Stimulated activated CD8-positive, alpha-beta memory T cell treated with anti-CD3 and anti-CD28 coated beads, Interleukin-7, amount 100 ng/mL, for 4 hours (primary cell): ENCODE measurements around the gene EIF4E1B.

Source experiments
- DNase-seq, 2 donors: peaks; one replicate each; pipeline ENCODE4 v3.0.0-alpha.2; 2020; ENCODE audit warnings: low read depth in 2 of 2

EIF4E1B gene

GRCh38 chr5:176690911-176691310 is 60.4 kb downstream of the EIF4E1B start:
- DNase-seq, result no peak

GRCh38 chr5:176691524-176691923 is 61.0 kb downstream of the EIF4E1B start:
- DNase-seq, result no peak

GRCh38 chr5:176692326-176692725 is 61.9 kb downstream of the EIF4E1B start:
- DNase-seq, result no peak

GRCh38 chr5:176692839-176693476 is 62.5 kb downstream of the EIF4E1B start:
- DNase-seq, result no peak

GRCh38 chr5:176693477-176693851 is 63.0 kb downstream of the EIF4E1B start:
- DNase-seq, result no peak

- no peak for DNase-seq
Observed at GRCh38 chr5:176694146-176694545, 63.7 kb downstream of the EIF4E1B start.

GRCh38 chr5:176694631-176695030 is 64.2 kb downstream of the EIF4E1B start:
- DNase-seq, result no peak

- no peak for DNase-seq
Observed at GRCh38 chr5:176695073-176695472, 64.6 kb downstream of the EIF4E1B start.
